Measurements from ENCODE around the gene LRSAM1.

DNA sequence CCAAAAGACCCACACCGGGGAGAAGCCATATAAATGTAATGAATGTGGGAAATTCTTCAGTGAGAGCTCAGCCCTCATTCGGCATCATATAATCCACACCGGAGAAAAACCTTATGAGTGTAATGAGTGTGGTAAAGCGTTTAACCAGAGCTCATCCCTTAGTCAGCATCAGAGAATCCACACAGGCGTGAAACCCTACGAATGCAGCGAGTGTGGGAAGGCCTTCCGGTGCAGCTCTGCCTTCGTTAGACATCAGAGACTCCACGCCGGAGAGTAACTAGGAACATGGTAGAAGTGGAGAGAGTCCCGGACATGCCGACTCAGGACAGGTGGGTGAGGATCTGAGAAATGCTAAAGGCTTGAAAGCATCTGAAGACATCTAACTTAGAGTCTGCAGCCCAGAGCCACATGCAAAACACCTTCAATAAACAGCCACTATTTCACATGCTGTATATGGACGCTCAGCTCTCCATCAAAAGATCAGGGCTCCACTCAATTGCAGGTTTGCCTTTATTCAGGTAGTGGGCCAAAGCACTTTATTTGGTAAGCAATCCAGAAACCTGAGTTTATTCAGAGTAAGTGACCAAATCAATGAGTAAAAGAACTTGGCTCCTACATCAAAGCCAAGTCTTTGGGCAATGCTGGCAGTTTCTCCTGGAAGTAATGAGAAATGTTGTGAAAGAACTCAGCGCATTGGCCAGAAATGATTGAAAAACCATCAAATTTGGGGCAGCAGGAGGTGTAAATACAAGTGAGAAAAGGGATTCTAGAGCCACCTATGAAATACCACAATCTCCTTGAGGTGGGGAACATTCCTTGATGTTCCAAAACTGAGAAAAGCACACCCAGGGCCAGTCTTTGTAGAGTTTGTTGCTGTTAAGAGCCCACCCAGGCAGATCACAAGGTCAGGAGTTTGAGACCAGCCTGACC lies 6.1 kb upstream of the LRSAM1 start:
- TF ChIP-seq, protein P1, sequence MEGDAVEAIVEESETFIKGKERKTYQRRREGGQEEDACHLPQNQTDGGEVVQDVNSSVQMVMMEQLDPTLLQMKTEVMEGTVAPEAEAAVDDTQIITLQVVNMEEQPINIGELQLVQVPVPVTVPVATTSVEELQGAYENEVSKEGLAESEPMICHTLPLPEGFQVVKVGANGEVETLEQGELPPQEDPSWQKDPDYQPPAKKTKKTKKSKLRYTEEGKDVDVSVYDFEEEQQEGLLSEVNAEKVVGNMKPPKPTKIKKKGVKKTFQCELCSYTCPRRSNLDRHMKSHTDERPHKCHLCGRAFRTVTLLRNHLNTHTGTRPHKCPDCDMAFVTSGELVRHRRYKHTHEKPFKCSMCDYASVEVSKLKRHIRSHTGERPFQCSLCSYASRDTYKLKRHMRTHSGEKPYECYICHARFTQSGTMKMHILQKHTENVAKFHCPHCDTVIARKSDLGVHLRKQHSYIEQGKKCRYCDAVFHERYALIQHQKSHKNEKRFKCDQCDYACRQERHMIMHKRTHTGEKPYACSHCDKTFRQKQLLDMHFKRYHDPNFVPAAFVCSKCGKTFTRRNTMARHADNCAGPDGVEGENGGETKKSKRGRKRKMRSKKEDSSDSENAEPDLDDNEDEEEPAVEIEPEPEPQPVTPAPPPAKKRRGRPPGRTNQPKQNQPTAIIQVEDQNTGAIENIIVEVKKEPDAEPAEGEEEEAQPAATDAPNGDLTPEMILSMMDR (IDR thresholded peaks at IDR 0.05): no peak
- no peak for TF ChIP-seq POLR2A (IDR thresholded peaks at IDR 0.05)
